Measurements from ENCODE around the gene RAMP3.

DNA sequence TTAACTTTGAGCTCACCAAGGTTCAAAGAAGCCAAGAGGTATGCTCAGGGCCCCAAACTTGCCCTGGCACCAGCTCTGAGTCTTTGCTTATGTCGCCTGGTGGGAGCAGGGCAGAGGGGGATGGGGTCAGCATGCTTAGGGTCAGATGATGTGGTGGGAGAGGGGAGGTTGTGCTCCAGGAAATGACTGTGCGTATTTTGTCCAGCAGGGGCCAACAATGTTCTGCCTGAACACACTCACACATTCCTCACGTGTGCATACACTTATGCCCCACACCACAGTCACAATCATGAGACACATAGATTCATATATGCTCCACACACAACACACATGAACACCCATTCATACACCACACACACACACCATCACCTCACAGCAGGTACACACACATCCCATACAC, 4.4 kb upstream of the RAMP3 start:
- TF ChIP-seq, protein P1, sequence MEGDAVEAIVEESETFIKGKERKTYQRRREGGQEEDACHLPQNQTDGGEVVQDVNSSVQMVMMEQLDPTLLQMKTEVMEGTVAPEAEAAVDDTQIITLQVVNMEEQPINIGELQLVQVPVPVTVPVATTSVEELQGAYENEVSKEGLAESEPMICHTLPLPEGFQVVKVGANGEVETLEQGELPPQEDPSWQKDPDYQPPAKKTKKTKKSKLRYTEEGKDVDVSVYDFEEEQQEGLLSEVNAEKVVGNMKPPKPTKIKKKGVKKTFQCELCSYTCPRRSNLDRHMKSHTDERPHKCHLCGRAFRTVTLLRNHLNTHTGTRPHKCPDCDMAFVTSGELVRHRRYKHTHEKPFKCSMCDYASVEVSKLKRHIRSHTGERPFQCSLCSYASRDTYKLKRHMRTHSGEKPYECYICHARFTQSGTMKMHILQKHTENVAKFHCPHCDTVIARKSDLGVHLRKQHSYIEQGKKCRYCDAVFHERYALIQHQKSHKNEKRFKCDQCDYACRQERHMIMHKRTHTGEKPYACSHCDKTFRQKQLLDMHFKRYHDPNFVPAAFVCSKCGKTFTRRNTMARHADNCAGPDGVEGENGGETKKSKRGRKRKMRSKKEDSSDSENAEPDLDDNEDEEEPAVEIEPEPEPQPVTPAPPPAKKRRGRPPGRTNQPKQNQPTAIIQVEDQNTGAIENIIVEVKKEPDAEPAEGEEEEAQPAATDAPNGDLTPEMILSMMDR (IDR thresholded peaks at IDR 0.05), result no peak
- TF ChIP-seq, protein P2, sequence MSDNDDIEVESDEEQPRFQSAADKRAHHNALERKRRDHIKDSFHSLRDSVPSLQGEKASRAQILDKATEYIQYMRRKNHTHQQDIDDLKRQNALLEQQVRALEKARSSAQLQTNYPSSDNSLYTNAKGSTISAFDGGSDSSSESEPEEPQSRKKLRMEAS (IDR thresholded peaks at IDR 0.05), result no peak
- TF ChIP-seq SMC3 (IDR thresholded peaks at IDR 0.05) (no peak), ZFP36 (IDR thresholded peaks at IDR 0.05; ENCODE audit: borderline replicate concordance, partially characterized antibody) (no peak), MAFK (IDR thresholded peaks at IDR 0.05; ENCODE audit: partially characterized antibody) (peak; percentile 32), MYC (IDR thresholded peaks at IDR 0.05; ENCODE audit: borderline replicate concordance, low read length) (no peak), RFX5 (IDR thresholded peaks at IDR 0.05) (no peak), POLR2A (IDR thresholded peaks at IDR 0.05; ENCODE audit: low read length) (no peak), HOXA7 (CRISPR knock-in tag; IDR thresholded peaks at IDR 0.05) (no peak), EP300 (IDR thresholded peaks at IDR 0.05) (no peak), ZNF302 (CRISPR knock-in tag; IDR thresholded peaks at IDR 0.05) (no peak), TFCP2L1 (CRISPR knock-in tag; IDR thresholded peaks at IDR 0.05) (no peak)
- TF ChIP-seq, protein P3, sequence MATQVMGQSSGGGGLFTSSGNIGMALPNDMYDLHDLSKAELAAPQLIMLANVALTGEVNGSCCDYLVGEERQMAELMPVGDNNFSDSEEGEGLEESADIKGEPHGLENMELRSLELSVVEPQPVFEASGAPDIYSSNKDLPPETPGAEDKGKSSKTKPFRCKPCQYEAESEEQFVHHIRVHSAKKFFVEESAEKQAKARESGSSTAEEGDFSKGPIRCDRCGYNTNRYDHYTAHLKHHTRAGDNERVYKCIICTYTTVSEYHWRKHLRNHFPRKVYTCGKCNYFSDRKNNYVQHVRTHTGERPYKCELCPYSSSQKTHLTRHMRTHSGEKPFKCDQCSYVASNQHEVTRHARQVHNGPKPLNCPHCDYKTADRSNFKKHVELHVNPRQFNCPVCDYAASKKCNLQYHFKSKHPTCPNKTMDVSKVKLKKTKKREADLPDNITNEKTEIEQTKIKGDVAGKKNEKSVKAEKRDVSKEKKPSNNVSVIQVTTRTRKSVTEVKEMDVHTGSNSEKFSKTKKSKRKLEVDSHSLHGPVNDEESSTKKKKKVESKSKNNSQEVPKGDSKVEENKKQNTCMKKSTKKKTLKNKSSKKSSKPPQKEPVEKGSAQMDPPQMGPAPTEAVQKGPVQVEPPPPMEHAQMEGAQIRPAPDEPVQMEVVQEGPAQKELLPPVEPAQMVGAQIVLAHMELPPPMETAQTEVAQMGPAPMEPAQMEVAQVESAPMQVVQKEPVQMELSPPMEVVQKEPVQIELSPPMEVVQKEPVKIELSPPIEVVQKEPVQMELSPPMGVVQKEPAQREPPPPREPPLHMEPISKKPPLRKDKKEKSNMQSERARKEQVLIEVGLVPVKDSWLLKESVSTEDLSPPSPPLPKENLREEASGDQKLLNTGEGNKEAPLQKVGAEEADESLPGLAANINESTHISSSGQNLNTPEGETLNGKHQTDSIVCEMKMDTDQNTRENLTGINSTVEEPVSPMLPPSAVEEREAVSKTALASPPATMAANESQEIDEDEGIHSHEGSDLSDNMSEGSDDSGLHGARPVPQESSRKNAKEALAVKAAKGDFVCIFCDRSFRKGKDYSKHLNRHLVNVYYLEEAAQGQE (IDR thresholded peaks at IDR 0.05), result no peak
- TF ChIP-seq, protein P4, sequence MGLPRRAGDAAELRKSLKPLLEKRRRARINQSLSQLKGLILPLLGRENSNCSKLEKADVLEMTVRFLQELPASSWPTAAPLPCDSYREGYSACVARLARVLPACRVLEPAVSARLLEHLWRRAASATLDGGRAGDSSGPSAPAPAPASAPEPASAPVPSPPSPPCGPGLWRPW (IDR thresholded peaks at IDR 0.05), result no peak

All from A549 (cell line).